HG02610 (cell line): ENCODE results near the gene CENPP.
A peak's percentile ranks its signal among the peaks of the same experiment; 100 is the strongest.

ENCODE experiments used
- ATAC-seq: cut with Tn5 transposase; IDR thresholded peaks from one replicate; pipeline ENCODE4 v1.9.1; 2021; ENCODE audit warnings: mild to moderate bottlenecking, moderate library complexity; ENCODE audit not compliant: unreplicated experiment

Gene CENPP

DNA sequence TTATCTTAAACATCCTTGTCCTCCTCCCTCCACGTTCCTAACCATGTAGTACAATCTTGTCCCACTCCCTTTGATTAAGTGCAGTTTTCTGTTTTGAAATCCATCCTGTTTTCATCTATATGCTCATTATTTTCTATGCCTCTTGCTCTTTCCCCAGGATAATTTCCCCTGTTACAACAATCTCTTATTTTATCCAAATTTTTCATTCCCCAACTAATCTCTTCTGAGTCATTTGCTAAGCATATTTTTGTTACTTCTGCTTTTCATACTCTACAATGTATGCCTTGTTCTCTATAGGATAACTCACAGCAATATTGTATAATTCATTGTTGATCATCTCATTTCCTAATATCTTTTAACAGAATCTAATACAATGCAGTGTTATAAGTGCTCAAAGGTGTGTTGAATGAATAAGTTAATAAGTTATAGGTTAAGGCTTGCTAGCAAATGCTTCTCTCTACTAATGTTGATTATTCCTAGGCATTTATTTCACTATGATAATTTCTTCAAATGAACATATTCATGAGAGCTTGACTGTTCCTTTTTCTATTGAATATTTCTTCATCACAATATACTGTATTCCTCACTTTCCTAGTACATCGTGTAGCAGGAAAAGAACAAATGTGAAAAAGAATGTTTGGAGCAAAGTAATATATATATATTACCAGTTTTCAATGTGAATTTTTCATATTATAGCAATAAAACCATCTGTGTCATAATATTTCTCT lies 97.0 kb downstream of the CENPP start:
- ATAC-seq = no peak

DNA sequence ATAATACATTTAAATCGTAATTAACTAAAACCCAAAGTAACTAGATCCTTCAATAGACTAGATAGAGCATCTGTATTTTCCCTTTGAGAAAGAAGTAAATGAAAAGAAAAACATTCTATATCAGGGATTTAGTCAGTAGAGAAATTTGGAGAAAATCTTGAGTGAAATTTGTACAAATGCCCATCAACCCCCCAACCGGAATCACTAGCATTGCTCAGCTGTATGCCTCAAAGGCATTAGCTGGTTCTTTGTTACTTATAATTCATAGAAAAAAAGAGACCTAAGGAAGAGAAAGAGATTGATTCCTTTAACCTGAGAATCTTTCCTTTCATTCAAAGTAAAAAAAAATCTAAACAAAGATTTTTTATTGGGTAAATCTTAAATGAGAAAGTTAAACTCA lies 97.9 kb downstream of the CENPP start:
- ATAC-seq = no peak

DNA sequence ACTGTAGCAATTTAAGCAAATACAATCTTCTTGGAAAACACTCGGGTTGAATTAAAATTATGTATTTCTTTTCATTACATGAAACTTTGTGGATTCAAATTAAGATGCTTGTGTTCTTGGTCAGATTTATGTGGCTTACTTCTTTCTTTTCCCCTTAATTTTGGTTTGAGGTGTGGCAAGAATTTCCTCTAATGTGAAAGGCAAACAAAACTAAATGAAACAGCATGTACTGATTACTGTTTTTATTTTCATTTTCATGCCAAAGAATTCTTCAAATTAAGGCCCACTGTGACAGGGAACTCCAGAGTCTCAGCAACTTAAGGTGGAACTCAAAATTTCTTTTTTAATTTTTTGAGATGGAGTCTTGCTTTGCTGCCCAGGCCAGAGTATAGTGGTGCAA lies 98.6 kb downstream of the CENPP start, which contains the start of gene OMD:
OMD (minus strand) TSS at position 132 of the 400 bp plus-strand sequence. CDS start 6,913 bp downstream, outside the sequence.
- no peak for ATAC-seq

DNA sequence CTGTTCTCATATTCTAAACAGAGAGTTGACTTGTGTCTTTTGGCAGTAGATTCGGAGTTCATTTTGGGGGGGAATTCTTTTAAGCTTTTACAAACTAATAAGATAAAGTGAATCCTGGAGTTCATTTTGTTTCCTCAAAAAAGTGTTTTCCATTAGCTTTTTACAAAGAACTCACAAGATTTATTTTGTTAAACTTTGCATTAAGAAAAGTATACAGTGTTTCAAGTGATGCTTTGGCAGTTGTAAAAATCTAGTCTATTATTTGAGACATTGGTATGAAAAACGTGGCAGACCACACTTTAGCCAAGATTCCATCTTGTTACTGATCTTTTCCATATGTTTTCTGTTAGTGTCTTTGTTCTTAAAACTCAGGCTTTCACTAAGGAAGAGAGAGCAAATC lies 99.7 kb downstream of the CENPP start:
- ATAC-seq = no peak

DNA sequence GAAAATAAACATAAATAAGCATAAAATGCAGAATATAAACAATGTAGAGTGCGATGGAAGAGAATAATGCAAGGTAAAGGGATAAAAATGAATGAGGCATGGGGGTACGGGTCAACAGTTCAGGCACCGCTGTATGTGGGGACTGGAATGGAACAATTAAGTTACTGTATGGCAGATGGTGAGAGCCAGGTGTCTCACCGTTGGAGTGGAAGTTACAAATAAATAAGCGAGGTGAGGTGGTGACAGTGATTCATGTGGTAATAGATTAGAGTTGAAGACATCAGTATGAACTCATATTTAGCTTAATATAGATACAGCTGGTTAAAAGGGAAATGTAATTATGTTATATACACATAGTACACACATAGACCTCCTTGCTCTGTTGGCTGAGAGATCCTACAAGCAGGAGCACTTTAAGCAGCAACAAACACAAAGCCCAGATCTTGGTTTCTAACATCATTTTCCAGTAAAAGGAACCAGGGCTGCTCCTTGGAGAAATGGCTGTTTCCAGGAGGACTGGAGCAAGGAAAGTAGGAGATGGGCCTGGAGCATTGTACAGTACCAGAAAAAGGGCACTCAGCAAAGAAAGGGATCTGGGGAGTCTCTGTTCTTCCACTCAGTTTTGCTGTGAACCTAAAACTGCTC lies 100.9 kb downstream of the CENPP start:
- ATAC-seq = no peak

DNA sequence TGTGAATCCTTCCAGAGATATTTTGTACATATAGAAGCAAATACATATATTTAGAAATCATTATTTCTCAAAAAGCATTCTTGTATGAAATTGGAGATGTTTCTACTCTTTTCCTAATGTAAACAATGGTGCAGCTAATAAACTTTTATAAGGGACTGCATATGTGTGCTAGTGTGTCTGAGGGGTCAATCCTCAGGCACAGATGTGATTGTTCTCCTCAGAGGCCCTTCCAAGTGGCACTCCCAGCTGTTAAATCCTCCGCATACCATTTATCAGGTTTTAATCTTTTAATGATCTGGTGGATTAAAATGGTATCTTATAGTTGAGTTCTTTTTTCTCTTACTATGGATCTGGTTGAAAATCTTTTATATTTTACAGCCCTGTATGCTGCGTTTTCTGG lies 104.1 kb downstream of the CENPP start:
- ATAC-seq = no peak

DNA sequence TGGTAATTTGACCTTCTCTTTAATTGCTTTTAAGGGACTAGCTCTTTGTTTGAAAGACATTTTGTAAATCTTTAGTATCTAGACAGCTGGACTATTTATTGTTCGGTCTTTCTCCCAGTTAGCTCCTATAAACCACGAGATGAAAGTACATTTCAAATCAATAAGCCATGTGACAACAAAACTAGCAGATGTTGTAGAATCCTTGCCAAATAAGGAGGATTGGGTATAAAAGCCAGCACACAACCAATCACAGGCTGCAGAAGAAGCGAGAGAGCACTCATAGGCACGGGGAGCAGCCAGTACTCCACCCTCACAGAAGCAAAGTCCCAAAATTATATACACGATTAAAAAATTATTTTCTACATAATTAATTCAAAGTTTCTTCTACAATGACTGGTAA lies 106.6 kb downstream of the CENPP start:
- ATAC-seq = no peak

DNA sequence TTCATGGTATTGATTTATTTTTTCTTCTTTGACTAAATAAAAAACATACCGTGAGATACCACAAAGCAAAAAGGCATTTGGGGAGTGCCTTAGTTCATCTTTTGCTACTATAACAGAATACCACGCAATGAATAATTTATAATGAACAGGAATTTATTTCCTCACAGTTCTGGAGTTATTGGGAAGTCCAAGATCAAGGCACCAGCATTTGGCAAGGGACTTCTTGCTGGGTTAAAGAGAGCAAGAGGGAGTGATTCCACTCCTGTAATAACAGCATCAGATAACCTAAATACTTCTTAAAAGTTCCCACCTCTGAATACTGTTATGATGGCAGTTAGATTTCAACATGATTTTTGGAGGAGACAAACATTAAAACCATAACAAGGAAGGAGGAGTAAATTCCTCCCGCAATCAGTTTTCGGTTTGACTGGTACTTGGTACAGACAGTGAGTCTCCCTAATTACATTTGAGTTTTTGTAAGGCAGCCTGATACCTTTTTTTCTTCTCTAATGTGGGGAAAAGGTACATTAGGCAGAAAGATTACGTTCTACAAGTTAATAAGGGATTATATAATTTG lies 107.3 kb downstream of the CENPP start:
- ATAC-seq = no peak

DNA sequence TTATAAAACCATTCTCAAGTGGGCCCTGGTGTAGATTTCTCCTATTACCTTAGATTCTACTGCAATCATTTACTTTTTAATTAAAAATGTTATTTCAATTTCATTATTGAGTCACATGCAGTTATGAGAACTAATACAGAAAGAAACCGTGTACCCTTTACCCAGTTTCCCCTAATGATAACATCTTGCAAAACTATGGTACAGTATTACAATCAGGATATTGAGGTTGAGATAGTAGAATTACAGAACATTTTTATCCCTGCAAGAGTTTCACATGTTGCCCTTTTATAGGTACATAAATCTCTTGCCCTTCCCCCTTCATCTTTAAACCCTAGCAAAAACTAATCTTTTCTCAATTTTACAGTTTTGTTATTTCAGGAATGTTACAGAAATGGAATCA lies 109.5 kb downstream of the CENPP start:
- ATAC-seq = no peak

DNA sequence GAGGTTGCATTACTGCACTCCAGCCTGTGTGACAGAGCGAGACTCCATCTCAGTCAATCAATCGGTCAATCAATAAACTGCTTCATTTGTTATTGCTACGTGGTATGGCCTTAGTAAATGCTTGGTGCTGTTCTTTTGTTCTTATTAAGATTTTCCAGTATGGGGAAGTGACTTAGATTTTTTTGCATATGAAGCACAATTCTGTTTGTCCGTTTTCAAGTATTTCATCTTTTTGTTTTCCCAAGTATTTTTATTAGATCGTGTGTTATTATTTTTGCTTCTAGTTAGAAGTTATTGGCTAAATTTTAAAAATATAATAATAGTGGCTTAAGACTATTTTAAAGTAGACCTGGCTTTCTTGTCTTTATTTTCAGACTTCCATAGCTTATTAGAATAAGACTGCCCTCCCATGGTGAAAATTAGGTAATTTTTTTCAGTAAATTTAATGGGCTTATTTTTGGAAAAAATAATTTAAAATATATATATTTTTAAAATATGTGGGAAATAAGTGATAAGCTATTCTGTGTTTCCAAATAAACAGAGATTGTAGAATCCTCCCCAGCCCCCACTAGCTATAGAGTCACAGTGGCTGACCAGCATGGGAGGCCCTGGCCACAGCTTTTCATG lies 113.3 kb downstream of the CENPP start:
- ATAC-seq = no peak

DNA sequence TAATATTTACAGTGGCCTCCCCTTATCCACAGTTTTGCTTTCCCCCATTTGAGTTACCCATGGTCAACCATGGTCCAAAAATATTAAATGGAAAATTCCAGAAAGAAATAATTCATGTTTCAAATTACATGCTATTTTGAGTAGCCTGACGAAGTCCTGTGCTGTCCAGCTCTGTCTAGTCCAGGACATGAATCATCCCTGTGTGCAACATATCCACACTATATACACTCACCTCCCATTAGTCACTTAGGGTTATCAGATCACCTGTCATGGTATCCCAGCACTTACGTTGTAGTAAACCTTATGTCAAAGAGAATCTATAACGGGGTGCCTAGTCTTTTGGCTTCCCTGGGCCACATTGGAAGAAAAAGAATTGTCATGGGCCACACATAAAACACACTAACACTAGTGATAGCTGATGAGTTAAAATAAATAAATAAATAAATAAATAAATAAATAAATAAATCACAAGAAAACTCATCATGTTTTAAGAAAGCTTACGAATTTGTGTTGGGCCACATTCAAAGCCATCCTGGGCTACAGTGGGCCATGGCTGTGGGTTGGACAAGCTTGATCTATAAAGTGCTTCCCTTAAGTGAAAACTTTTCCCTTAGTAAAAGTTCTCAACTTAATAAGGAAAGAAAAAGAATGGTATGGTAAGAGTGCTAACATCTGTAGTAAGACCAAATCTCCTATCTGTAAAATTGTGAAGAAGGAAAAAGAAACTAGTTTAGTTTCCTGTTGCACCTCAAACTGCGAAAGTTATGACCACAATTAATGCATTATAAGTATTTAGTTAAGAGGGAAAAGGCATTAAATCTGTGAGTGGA lies 114.4 kb downstream of the CENPP start:
- ATAC-seq = no peak

DNA sequence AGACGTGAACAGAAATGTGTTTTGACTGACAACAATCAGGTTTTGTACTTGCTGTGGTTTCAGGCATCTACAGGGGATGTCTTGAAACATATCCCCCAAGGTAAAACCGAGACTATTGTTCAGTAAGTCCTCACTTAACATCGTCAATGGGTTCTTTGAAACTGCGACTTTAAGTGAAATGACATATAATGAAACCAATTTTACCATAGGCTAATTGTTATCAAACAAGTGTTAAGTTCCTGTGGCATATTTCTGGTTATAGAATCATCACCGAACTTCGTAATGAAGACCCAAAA lies 114.9 kb downstream of the CENPP start:
- ATAC-seq = peak; percentile 77

DNA sequence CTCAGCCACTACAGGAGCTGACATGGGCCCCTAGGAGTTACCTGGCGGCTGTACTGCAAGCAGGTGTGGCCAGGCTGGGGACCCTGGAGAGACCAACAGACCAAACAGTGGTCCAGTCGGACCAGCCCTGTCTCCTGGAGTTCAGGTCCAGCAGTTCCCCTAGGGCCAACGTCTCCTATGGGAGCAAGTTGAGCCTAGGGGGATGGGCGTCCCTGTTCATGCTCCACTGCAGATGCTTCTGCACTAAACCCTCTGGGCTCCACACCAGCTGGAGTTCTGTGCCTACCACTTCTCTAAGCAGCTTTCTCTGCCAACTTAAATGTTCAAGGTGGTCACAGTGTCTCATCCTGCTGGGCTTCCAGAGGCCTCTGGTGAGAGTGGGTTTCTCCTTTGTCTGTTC lies 119.1 kb downstream of the CENPP start:
- no peak for ATAC-seq

DNA sequence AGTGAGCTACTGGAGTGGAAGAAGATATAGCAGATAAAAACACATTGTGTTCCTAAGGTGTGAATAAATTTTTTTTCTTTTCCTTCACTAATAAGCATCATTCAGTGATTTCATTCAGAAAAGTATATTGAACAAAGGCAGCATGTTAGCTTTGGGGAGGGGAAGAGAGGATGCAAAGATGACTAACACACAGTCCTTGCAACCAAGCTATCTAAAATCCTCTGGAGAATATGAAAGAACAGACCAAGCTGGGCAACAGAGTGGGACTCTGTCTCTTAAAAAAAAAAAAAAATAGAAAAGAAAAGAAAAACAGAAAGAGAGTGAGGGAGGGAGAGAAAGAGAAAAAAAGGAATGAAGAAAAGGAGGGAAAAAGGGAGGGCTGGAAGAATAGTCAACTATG lies 120.8 kb downstream of the CENPP start:
- no peak for ATAC-seq

DNA sequence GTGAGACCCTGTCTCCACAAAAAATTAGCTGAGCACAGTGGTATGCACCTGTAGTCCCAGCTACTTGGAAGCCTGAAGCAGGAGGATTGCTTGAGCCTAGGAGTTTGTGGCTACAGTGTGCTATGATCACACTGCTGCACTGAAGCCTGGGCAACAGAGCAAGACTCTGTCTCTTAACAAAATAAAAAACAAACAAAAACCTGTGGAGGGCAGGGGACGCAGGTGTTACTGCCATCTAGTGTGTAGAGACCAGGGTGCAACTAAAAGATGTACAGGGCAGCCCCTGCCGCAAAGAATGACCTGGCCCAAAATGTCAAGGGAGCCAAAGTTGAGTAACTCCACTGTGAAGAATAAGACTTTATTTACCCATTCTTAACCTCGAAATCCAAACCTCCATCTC lies 129.5 kb downstream of the CENPP start:
- no peak for ATAC-seq

DNA sequence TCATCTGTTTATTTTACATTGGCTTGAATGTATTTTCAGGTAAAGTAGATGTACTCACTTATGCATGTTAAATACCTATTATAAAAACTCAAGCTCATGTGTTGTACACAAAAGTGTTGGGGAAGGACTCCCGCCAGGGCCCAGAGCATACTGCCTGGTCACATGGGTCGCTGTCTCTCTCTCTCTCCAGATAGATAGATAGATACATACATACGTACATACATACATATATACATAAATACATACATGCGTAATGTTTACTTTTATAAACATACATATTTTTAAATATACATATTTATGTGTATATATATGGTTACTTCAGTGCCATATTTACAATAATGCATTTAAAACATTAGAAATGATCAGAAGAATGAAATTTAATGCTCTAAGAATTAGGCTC lies 131.8 kb downstream of the CENPP start:
- no peak for ATAC-seq

DNA sequence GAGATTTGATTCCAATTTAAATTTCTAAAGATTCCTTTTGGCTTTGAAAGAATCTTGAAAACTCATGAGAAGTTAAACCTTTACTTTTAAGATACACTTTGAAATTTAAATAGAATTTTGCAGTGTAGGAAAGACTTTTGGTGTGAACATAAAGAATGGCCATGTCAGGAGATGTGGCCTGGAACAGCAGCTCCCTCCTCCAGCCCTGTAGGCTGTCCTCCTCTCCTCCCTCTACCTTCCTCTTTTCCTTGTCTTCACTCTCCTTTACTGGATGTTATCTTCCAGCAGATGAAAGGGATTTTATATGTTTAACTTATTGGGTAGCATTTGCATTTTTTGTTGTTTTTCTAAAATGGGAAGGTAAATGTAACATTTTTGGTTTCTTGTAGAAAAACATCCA lies 137.6 kb downstream of the CENPP start:
- ATAC-seq = no peak

DNA sequence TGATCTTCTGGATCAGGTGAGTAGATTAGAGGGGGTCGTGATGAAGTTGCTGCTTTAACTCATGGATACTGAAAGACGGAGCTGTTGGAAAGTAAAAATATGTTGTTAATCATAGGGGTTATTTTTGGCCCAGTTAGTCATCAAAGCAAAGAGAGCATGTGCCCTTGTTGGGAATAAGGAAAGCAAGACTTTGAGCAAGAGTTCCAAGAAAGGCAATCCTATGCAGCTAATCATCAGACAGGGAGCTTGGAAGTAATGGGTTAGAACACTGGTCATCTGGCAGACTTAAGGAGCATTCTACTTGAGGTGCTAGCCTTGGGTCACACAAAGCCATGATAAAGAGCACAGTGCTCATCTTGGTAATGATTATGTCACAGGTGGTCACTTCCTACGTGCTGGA lies 138.2 kb downstream of the CENPP start:
- ATAC-seq = no peak

DNA sequence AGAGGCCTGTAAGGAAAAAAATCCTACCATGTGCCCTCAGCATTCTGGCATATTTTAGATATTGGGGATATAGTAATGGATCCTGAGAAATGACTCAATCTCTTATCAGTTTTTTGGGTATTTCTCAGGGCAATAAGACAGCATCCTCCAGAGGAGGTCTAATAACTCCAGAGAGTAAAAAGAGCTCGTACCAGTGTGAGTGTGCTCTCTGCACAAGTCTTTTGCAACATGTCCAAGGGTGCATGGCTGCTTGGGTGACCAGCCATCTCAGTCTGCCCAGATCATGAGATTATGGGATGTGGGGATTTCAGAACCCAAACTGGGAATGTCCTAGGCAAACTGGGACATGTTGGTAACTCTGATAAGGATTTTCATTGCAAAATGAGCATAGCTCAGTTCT lies 141.3 kb downstream of the CENPP start:
- ATAC-seq = no peak

DNA sequence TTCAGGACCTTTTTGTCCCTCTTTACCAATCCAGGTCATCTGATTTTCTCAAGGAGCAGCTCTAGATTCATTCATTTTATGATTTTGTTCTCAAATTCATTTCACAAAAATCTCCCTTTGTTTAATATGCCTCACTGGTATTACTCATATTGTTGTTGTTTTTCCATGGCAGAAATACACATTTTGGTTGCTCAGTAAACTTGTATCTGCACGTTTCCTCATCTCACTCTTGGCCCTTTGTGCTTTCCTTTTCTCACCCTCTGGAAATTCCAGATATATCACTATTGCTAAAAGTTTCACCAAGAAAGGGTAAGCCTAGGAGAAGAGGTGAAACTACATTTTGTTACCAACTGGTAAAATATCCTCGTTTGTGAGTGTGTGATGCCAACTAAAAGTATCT lies 141.8 kb downstream of the CENPP start:
- ATAC-seq = no peak

DNA sequence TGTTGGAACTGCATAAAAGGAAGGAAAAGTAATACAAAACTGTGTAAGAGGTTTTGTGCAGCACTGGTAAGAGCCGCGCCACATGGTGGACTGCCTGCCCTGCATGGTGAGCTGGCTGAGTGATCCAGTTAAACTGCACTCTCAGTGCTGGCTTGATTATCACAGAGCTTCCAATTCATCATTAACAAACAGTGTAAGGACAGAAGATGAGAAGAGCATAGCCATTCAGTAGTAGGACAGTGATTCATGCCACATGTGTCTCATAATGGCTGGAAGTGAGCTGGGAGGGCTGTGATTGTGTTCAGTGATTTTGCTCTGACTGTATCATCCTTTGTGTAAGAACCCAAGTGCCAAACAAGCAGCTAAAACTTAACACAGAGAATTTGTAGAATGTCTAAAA lies 142.5 kb downstream of the CENPP start:
- no peak for ATAC-seq
